Hematopoietic multipotent progenitor cell treated with erythropoietin and hydrocortisone succinate and interleukin-3 and kit ligand, for 15 days (in vitro differentiated cells): ENCODE results near the gene GLUD2.
"Not testable (repeated sequence)": the region's sequence is repeated elsewhere in the genome, so short reads cannot be mapped to it uniquely, and the experiment has no call there.

Experiments used
- DNase-seq: peaks from one replicate; pipeline ENCODE4 v3.0.0-alpha.2; 2015; ENCODE audit warnings: low spot score

The GLUD2 gene

GRCh38 chrX:121047441-121048419 is at the start of gene GLUD2:
Gene GLUD2 (plus strand): TSS chrX:121047610. CDS start chrX:121047685, 75 bp downstream.
- DNase-seq, result not testable (repeated sequence)

GRCh38 chrX:120999413-120999812 is 48.0 kb upstream of the GLUD2 start:
- DNase-seq, result no peak

- no peak for DNase-seq
Observed at GRCh38 chrX:121000589-121000988, 46.8 kb upstream of the GLUD2 start.

DNA sequence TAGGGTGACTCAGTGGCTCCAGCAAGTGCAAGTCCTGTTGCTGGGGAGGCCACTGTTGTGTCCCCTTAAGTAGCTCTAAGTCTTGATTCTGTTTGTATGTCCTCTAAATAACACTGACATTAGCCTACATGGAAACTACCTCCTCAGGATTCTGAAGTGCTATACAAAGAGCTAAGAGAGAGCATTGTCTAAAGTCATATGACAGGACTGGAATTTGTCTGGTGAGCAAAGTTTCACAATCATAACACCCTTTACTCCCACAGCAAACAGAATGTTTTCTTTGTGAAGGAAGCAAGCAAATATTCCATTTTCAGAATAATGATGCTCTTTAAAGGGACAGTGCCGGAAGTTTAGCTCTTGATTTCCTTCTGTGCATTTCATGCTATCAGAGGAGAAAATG is 38.5 kb upstream of the GLUD2 start:
- no peak for DNase-seq

GRCh38 chrX:121009764-121010163 is 37.6 kb upstream of the GLUD2 start:
- DNase-seq, result no peak

DNA sequence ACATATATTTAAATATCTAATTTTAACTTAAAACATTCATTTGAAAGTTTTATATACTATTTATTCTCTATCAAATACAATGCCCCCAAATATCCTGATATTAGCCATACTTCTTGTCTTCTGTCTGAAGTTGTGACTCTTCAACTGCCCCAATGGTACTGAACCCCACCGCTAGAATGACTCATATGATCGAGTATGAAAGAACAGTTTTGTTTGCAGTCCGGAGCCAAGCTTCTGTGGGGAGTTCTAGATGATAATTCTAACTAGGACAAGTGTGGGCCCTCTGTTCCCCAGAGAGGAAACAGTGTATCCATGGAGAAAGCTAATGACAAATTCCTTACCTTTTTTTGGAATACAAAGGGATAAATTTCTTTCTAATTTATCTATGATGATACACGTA is 37.2 kb upstream of the GLUD2 start:
- no peak for DNase-seq

GRCh38 chrX:121011254-121011653 is 36.2 kb upstream of the GLUD2 start:
- DNase-seq, result no peak

- no peak for DNase-seq
Observed at GRCh38 chrX:121013897-121014455, 33.4 kb upstream of the GLUD2 start.

DNA sequence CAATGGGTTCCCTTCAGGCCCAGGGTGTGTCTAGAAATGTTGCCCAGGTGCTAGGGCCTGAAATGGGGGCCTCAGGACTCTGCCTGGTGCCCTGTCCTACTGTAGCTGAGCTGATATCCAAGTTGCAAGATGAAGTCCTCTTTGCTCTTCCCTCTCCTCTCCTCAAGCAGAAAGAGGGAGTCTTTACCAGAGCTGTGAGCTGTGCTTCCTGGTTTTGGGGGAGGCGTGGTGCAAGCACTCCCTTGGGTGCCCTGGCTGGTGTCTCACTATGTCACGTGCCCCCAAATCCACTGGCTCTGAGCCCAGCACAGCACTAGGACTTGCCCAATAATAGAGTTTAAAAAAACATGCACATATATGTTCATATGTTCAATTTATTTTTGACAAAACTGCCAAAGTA is 32.6 kb upstream of the GLUD2 start:
- DNase-seq, result no peak

DNA sequence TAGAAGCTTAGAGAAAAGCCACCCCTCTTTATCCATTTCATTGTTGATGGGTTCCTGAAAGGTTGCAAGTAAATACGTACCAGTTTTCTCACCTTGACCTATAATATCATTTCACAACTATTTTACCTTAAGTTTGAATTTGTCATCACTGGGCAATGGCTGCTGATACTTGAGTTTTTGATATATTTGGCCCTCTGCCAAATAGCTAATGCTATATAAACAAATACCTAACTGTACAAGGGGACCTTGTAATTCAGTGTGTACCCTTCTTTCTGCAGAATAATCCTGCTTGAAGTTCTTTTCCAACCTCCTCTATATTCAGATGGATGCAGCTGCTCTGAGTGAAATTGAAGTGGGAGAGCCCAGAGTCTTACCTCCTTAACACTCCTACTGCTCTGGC is 19.0 kb upstream of the GLUD2 start:
- no peak for DNase-seq

- no peak for DNase-seq
Observed at GRCh38 chrX:121030083-121030482, 17.3 kb upstream of the GLUD2 start.

DNA sequence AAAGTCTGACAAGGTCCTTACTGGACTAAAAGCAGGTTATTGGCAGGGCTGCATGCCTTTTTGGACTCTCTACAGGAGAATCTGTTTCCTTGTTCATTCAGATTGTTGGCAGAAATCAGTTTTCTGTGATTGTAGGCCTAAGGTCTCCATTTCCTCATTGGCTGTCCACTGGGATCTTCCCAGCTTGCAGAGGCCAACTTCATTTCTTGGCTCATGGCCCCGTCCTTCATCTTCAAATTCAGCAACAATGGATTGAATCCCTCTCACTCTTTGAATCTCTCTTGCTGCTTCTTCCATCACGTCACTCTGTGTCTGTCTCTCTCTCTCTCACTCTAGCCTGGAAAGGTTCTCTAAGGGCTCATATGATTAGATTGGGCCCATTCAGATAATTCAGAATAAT is 14.9 kb upstream of the GLUD2 start:
- no peak for DNase-seq

DNA sequence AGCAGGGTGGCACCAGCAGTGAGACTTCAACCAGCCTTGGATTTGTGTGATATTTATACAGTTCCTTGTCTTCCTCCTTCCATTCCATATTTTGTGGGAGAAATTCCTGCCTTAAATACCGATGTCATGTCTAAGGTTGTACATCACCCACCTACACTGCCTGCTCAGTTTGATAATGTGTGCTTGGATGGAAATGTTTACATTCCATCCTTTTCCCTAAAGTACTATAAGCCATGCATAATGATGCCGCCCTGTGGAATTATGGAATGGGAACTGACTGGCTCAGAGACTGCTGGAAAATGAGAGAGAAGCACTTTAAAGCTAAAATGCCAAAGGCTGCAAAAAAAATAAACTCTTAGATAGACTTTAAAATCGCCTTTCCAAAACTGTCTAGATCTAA is 11.3 kb upstream of the GLUD2 start:
- no peak for DNase-seq

GRCh38 chrX:121036951-121037350 is 10.5 kb upstream of the GLUD2 start:
- no peak for DNase-seq

DNA sequence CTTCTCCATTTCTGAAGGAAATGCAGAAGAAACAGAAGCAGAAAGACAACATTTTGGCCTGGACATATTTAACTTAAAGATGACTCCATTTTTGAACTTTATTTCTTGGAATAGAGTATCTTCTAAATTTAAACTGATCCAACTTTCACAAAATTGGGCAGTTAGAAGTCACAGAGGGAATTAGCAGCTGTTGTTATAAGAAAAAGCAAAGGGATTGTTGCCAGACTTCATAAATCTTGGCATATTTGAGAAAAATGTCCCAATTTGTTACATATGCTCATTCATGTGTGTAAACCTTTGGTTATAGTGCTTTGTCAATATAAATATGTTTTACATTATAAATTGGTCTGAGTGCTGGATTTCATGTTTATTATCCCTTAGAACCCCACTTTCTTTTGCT is 3.4 kb downstream of the GLUD2 start:
- DNase-seq, result no peak

GRCh38 chrX:121052122-121052521 is 4.7 kb downstream of the GLUD2 start:
- no peak for DNase-seq

GRCh38 chrX:121062289-121062688 is 14.9 kb downstream of the GLUD2 start:
- no peak for DNase-seq

- DNase-seq, result no peak
Observed at GRCh38 chrX:121064579-121064978, 17.2 kb downstream of the GLUD2 start.

DNA sequence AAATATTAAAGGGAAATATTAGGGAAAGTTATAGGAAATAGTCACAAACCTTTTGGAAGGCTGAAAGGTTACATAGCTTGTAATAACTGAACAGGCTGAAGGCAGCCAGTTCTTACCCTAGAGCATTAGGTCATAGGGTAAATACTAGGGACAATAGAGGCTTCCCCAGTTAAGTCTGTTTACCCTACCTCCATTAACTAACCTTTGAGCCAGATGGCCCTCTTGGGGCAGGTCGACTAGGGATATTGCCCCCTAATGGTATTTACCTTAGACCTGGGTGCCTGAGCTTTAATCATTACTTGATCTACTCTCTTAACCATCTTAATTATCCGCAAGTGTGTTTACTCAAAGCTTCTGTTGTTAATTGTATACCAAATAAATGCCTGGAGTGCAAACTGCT is 36.8 kb downstream of the GLUD2 start:
- not testable (repeated sequence) for DNase-seq

GRCh38 chrX:121084903-121085611 is 37.6 kb downstream of the GLUD2 start:
- no peak for DNase-seq

DNA sequence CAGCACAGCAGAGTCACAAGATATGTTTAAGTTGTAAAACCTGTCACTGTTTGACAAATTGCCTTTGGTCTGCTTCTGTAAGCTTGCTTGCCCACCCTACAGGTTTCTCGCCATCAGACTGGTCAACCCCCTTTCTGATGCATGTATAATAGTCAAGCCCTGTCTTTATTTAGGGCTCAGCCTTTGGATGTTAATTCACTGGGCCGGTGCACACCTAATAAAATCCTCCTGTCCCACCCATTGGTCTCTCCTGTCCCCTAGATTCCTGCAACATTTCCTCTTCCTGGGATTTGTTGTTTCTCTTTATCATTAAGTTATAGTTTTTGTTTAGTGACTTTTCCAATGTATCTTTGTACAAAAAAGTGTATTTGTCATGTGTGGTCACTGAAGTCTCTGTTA is 38.2 kb downstream of the GLUD2 start:
- DNase-seq, result no peak

GRCh38 chrX:121093011-121093410 is 45.6 kb downstream of the GLUD2 start:
- DNase-seq, result no peak
